GM18505 (cell line): ENCODE results near the gene TPRA1.

Source experiments
- ATAC-seq: cut with Tn5 transposase; IDR thresholded peaks from one replicate; pipeline ENCODE4 v1.9.1; 2021; ENCODE audit not compliant: unreplicated experiment
- POLR2A ChIP-seq: IDR thresholded peaks from 4 replicates; pipeline ENCODE4 v1.6.1; 2011; ENCODE audit warnings: borderline replicate concordance; ENCODE audit not compliant: insufficient read depth, insufficient read length; ENCODE audit errors: extremely low read depth

The TPRA1 gene

GRCh38 chr3:127573401-127573800 lies 17.1 kb downstream of the TPRA1 start:
- no peak for TF ChIP-seq POLR2A
- no peak for ATAC-seq

GRCh38 chr3:127572735-127573134 lies 17.8 kb downstream of the TPRA1 start:
- TF ChIP-seq POLR2A = no peak
- no peak for ATAC-seq

GRCh38 chr3:127572186-127572585 lies 18.3 kb downstream of the TPRA1 start:
- ATAC-seq = no peak
- TF ChIP-seq POLR2A = no peak

- TF ChIP-seq POLR2A = no peak
- no peak for ATAC-seq
Observed at GRCh38 chr3:127570520-127570919, 20.0 kb downstream of the TPRA1 start.

GRCh38 chr3:127569160-127569559 lies 21.4 kb downstream of the TPRA1 start:
- ATAC-seq = no peak
- TF ChIP-seq POLR2A = no peak

GRCh38 chr3:127568586-127568985 lies 21.9 kb downstream of the TPRA1 start:
- TF ChIP-seq POLR2A = no peak
- ATAC-seq = no peak

GRCh38 chr3:127566833-127567232 lies 23.7 kb downstream of the TPRA1 start:
- no peak for ATAC-seq

GRCh38 chr3:127565711-127566110 lies 24.8 kb downstream of the TPRA1 start:
- no peak for TF ChIP-seq POLR2A
- ATAC-seq = no peak

More at GRCh38 chr3:127566833-127567232, 23.7 kb downstream of the TPRA1 start:
- no peak for TF ChIP-seq POLR2A

- no peak for ATAC-seq
- TF ChIP-seq POLR2A = no peak
Observed at GRCh38 chr3:127560051-127560787, 30.3 kb downstream of the TPRA1 start.

- ATAC-seq = no peak
Observed at GRCh38 chr3:127556565-127556964, 34.0 kb downstream of the TPRA1 start.

GRCh38 chr3:127555108-127555507 lies 35.4 kb downstream of the TPRA1 start:
- no peak for TF ChIP-seq POLR2A
- ATAC-seq = no peak

More at GRCh38 chr3:127556565-127556964, 34.0 kb downstream of the TPRA1 start:
- TF ChIP-seq POLR2A = no peak

GRCh38 chr3:127552038-127552437 lies 38.5 kb downstream of the TPRA1 start:
- TF ChIP-seq POLR2A = no peak
- no peak for ATAC-seq

GRCh38 chr3:127551178-127551577 lies 39.4 kb downstream of the TPRA1 start:
- no peak for ATAC-seq
- no peak for TF ChIP-seq POLR2A

GRCh38 chr3:127550468-127551157 lies 39.9 kb downstream of the TPRA1 start:
- ATAC-seq = no peak
- no peak for TF ChIP-seq POLR2A
